SK-N-SH (cell line): ENCODE measurements around the gene BID. TPM values are rescaled to one million over a fixed set of nuclear protein-coding genes. Genes with fewer than 3 reads are reported as not detected.

Experiments
- CTCF ChIA-PET: fragments of 300-600, 350-600 bp; formaldehyde crosslinking; extraction: SDS; loops from one replicate; lab custom pipeline; 2021; lab: Yijun Ruan, JAX
- POLR2A ChIA-PET: fragments of 350-600 bp; sonication (Branson Sonifier 250); formaldehyde crosslinking; extraction: SDS; loops from one replicate; lab custom pipeline; 2020; ENCODE audit warnings: antibody characterized with exemption, inconsistent platforms; lab: Yijun Ruan, JAX
- DNase-seq: peaks from one replicate; pipeline ENCODE4 v3.0.0; 2012
- H2AFZ ChIP-seq: fragments of 200-600 bp; sonication (generic); 2 replicates; pipeline ENCODE4 v1.8.1; 2016; ENCODE audit warnings: antibody characterized with exemption, mild to moderate bottlenecking, low read depth
- H3F3A ChIP-seq: fragments of 200-600 bp; sonication (generic); replicated peaks from 2 replicates; pipeline ENCODE3; 2016; ENCODE audit warnings: antibody characterized with exemption, mild to moderate bottlenecking; ENCODE audit not compliant: insufficient read depth
- H3K27ac ChIP-seq, 2 experiments: fragments of 200-500 bp in 1 of 2; fragments of 200-600 bp in 1 of 2; sonication (Bioruptor generic) in 1 of 2; sonication (generic), shearing (Covaris generic) in 1 of 2; 2 replicates each; pipeline versions ENCODE4 v1.5.1 to v1.6.1; 2014 to 2016; ENCODE audit warnings: low read depth in 2 of 2, inconsistent platforms in 1 of 2, low read length in 1 of 2, mild to moderate bottlenecking in 1 of 2, mixed read lengths in 1 of 2
- H3K27me3 ChIP-seq: fragments of 200-600 bp; sonication (generic), shearing (Covaris generic); 2 replicates; pipeline ENCODE4 v1.6.1; 2016; ENCODE audit warnings: mixed run types; ENCODE audit not compliant: insufficient read depth
- H3K36me3 ChIP-seq, 2 experiments: fragments of 200-500 bp in 1 of 2; fragments of 200-600 bp in 1 of 2; sonication (Bioruptor generic) in 1 of 2; sonication (generic) in 1 of 2; replicated peaks in 1 of 2; 2 replicates each; pipeline versions ENCODE3 to v1.5.1; 2014 to 2016; ENCODE audit warnings: low read length in 1 of 2, mild to moderate bottlenecking in 1 of 2; ENCODE audit not compliant: insufficient read depth in 2 of 2, control insufficient read depth in 1 of 2
- H3K4me1 ChIP-seq, 2 experiments: fragments of 200-500 bp in 1 of 2; fragments of 200-600 bp in 1 of 2; sonication (Bioruptor generic) in 1 of 2; sonication (generic), shearing (Covaris generic) in 1 of 2; 2 replicates each; pipeline versions ENCODE4 v1.5.1 to v1.6.1; 2014 to 2016; ENCODE audit warnings: low read depth in 1 of 2, low read length in 1 of 2, mixed run types in 1 of 2; ENCODE audit not compliant: insufficient read depth in 2 of 2, control insufficient read depth in 1 of 2
- H3K4me2 ChIP-seq: fragments of 200-600 bp; sonication (generic), shearing (Covaris generic); 2 replicates; pipeline ENCODE4 v1.6.1; 2017; ENCODE audit warnings: mixed run types
- H3K4me3 ChIP-seq, 2 experiments: fragments of 200-500 bp in 1 of 2; fragments of 200-600 bp in 1 of 2; sonication (Bioruptor generic) in 1 of 2; sonication (generic), shearing (Covaris generic) in 1 of 2; 2 replicates each; pipeline versions ENCODE4 v1.5.1 to v1.8.1; 2014 to 2016; ENCODE audit warnings: low read depth in 2 of 2, inconsistent platforms in 1 of 2, low read length in 1 of 2, mild to moderate bottlenecking in 1 of 2, mixed read lengths in 1 of 2, moderate library complexity in 1 of 2
- H3K79me2 ChIP-seq: fragments of 200-600 bp; sonication (generic); 2 replicates; pipeline ENCODE4 v1.8.1; 2017; ENCODE audit warnings: mild to moderate bottlenecking; ENCODE audit not compliant: insufficient read depth
- H3K9ac ChIP-seq: fragments of 200-600 bp; sonication (generic); 2 replicates; pipeline ENCODE4 v1.6.1; 2017; ENCODE audit warnings: mixed run types
- H3K9me2 ChIP-seq: fragments of 200-600 bp; sonication (generic); 2 replicates; pipeline ENCODE4 v1.6.1; 2017; ENCODE audit warnings: mixed run types
- H3K9me3 ChIP-seq: fragments of 200-600 bp; sonication (generic); 2 replicates; pipeline ENCODE4 v1.6.1; 2017; ENCODE audit warnings: mixed run types, mild to moderate bottlenecking, moderate library complexity
- H4K20me1 ChIP-seq: fragments of 200-600 bp; sonication (generic); 2 replicates; pipeline ENCODE4 v1.6.1; 2017; ENCODE audit warnings: mild to moderate bottlenecking, mixed run types; ENCODE audit not compliant: insufficient read depth
- ELF1 ChIP-seq: IDR thresholded peaks from 2 replicates; pipeline ENCODE4 v1.4.0; 2012
- EP300 ChIP-seq, 2 experiments: IDR thresholded peaks; 2 replicates each; pipeline versions ENCODE4 v1.4.0 to v1.6.1; 2012; ENCODE audit warnings: borderline replicate concordance in 1 of 2, low read depth in 1 of 2, low read length in 1 of 2
- JUND ChIP-seq: IDR thresholded peaks from 2 replicates; pipeline ENCODE4 v1.4.0; 2012
- NFIC ChIP-seq: IDR thresholded peaks from 2 replicates; pipeline ENCODE4 v1.4.0; 2012; ENCODE audit warnings: borderline replicate concordance
- NRF1 ChIP-seq: IDR thresholded peaks from 2 replicates; pipeline ENCODE4 v1.6.1; 2012; ENCODE audit warnings: low read depth, mild to moderate bottlenecking, low read length
- POLR2AphosphoS5 ChIP-seq: IDR thresholded peaks from 2 replicates; pipeline ENCODE4 v1.6.1; 2012; ENCODE audit warnings: low read depth, low read length
- RFX5 ChIP-seq: IDR thresholded peaks from 2 replicates; pipeline ENCODE4 v1.6.1; 2012; ENCODE audit warnings: mild to moderate bottlenecking, improper control_type of control experiment, low read length
- TAF1 ChIP-seq: IDR thresholded peaks from 2 replicates; pipeline ENCODE4 v1.6.1; 2012; ENCODE audit warnings: low read depth, mild to moderate bottlenecking, low read length, moderate library complexity, borderline replicate concordance
- TCF12 ChIP-seq: IDR thresholded peaks from 2 replicates; pipeline ENCODE4 v1.4.0; 2012
- TEAD4 ChIP-seq: IDR thresholded peaks from 2 replicates; pipeline ENCODE4 v1.4.0; 2012; ENCODE audit warnings: mild to moderate bottlenecking, borderline replicate concordance; ENCODE audit not compliant: insufficient read depth
- WGBS: methylation state at CpG from one replicate; pipeline ENCODE4 v1.1.6; 2017; ENCODE audit warnings: low lambda C conversion rate; 5-methylcytosine and 5-hydroxymethylcytosine counted together
- polyA plus RNA-seq, 3 experiments: library from polyadenylated mRNA; depleted of rRNA; stranded (reverse); fragments of >200 nt; gene quantifications; 2 replicates each; pipeline ENCODE4 v1.2.3, GENCODE V29; 2012
- TF ChIP-seq, protein P1 (sequence below): IDR thresholded peaks from 2 replicates; pipeline ENCODE4 v1.4.0; 2012; ENCODE audit warnings: low read depth, borderline replicate concordance
- TF ChIP-seq, protein P2 (sequence below): IDR thresholded peaks from 2 replicates; pipeline ENCODE4 v1.6.1; 2012; ENCODE audit warnings: mild to moderate bottlenecking, low read depth, low read length, moderate library complexity
- TF ChIP-seq, protein P3 (sequence below): fragments of 150-350 bp; IDR thresholded peaks from 2 replicates; pipeline ENCODE4 v1.6.1; 2017; ENCODE audit warnings: antibody characterized with exemption, low read length, low read depth, borderline replicate concordance

BID gene
- polyA plus RNA-seq, 1 of the 3 experiments (the other 2 are of a cell fraction), result 139 TPM

DNA sequence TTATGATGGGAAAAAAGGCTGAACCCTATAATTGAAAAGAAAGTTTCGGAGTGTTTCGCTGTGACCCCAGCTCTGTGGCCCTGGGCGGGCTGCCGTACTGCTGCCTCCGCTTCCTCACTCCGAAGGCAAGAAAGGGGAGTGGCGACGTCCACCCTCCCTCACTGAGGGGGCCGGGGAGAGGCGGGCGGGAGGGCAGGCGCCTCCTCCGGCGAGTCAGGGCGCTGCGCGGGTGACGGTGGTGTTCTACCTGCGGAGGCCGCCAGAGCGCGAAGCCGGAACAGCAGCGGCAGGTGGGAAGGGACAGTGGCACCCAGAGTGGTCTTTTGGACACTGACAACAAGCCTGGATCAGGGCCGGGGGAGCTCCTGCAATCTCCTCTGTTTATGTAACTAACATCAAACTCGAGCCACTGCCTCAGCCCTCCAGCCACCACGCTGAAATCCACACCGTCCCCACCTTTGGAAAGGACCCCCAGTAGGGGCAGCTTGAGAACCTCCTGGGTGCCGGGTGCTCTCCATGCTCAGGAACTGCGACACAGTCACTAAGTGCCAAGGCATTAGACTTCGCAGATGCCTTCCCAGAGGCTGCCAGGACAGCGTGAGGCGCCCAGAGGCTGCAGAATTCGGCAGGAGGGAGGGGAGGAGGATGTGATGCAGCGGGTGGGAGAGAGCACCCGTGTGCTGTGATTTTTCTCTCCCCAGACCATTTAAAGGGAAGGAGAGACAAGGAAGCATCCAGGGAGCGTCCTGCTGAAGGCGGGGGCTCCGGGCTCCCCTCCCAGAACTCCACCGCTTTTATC lies 25.5 kb downstream of the BID start (continued):
- TF ChIP-seq NRF1, result no peak
- no peak for TF ChIP-seq JUND
- TF ChIP-seq ELF1, result no peak
- TF ChIP-seq, protein P1, sequence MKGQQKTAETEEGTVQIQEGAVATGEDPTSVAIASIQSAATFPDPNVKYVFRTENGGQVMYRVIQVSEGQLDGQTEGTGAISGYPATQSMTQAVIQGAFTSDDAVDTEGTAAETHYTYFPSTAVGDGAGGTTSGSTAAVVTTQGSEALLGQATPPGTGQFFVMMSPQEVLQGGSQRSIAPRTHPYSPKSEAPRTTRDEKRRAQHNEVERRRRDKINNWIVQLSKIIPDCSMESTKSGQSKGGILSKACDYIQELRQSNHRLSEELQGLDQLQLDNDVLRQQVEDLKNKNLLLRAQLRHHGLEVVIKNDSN, result no peak
- TF ChIP-seq EP300 (IDR thresholded peaks at IDR 0.05; ENCODE audit: borderline replicate concordance in 1 of 2, low read depth in 1 of 2, low read length in 1 of 2), result no peak
- TF ChIP-seq NFIC, result no peak
- TF ChIP-seq, all 33 proteins: peak for 0

DNA sequence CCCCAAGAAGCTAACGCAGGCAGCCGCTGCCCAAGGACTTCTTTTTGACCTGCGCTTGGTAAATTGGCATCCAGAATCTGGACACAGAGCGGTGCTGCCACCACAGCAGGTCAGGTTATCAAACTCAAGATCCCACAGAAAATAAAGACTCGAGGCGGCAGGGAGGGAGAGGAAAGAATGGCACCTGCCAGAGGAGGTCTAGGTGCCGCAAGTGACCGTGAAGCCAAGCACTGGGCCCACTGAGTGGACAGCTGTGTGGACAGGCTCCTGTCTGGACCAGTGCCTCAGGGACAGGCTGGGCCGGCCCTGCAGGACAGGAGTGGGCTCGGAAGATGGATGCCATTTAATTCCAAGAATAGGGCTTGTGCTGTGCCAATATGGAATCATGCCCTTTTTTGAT lies 27.4 kb downstream of the BID start:
- WGBS, result 94% methylated on average over 8 of the region's 10 CpGs
- no peak overlapping the region for H2AFZ ChIP-seq
- H3K4me2 ChIP-seq, result no peak overlapping the region
- DNase-seq, result no peak
- H3K4me3 ChIP-seq, result no peak overlapping the region
- H3K9me3 ChIP-seq, result no peaks in the 10 kb centered on the region
- H3K79me2 ChIP-seq, result no peaks in the 10 kb centered on the region
- peaks cover 0 to 7% of the 10 kb centered on the region in 2 experiments for H3K36me3 ChIP-seq
- no peaks in the 10 kb centered on the region for H4K20me1 ChIP-seq
- H3K4me1 ChIP-seq, result peaks cover 0 to 2% of the 10 kb centered on the region in 2 experiments; a peak in 1 of 4 replicates
- no peak overlapping the region for H3K27ac ChIP-seq
- H3K9me2 ChIP-seq, result no peaks in the 10 kb centered on the region
- H3K9ac ChIP-seq, result no peak overlapping the region
- no peaks in the 10 kb centered on the region for H3F3A ChIP-seq
- TF ChIP-seq TEAD4 (no peak), TAF1 (no peak), POLR2AphosphoS5 (no peak), TCF12 (no peak), RFX5 (no peak)
- TF ChIP-seq, protein P2, sequence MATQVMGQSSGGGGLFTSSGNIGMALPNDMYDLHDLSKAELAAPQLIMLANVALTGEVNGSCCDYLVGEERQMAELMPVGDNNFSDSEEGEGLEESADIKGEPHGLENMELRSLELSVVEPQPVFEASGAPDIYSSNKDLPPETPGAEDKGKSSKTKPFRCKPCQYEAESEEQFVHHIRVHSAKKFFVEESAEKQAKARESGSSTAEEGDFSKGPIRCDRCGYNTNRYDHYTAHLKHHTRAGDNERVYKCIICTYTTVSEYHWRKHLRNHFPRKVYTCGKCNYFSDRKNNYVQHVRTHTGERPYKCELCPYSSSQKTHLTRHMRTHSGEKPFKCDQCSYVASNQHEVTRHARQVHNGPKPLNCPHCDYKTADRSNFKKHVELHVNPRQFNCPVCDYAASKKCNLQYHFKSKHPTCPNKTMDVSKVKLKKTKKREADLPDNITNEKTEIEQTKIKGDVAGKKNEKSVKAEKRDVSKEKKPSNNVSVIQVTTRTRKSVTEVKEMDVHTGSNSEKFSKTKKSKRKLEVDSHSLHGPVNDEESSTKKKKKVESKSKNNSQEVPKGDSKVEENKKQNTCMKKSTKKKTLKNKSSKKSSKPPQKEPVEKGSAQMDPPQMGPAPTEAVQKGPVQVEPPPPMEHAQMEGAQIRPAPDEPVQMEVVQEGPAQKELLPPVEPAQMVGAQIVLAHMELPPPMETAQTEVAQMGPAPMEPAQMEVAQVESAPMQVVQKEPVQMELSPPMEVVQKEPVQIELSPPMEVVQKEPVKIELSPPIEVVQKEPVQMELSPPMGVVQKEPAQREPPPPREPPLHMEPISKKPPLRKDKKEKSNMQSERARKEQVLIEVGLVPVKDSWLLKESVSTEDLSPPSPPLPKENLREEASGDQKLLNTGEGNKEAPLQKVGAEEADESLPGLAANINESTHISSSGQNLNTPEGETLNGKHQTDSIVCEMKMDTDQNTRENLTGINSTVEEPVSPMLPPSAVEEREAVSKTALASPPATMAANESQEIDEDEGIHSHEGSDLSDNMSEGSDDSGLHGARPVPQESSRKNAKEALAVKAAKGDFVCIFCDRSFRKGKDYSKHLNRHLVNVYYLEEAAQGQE, result no peak
- TF ChIP-seq, protein P3, sequence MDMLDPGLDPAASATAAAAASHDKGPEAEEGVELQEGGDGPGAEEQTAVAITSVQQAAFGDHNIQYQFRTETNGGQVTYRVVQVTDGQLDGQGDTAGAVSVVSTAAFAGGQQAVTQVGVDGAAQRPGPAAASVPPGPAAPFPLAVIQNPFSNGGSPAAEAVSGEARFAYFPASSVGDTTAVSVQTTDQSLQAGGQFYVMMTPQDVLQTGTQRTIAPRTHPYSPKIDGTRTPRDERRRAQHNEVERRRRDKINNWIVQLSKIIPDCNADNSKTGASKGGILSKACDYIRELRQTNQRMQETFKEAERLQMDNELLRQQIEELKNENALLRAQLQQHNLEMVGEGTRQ, result no peak
- no peaks in the 10 kb centered on the region for H3K27me3 ChIP-seq
- POLR2A ChIA-PET, result no interaction called here
- CTCF ChIA-PET, result interaction anchor here (2.5 kb wide), 1 partner anchor 329 kb away, joined by 9 read pairs; no protein-coding TSS in a partner anchor
